ENCODE measurements around the gene LAP3. TPM values are rescaled to one million over a fixed set of nuclear protein-coding genes. Genes with fewer than 3 reads are reported as not detected.
A peak's percentile ranks its signal among the peaks of the same experiment; 100 is the strongest.
"Not testable (repeated sequence)": the region's sequence is repeated elsewhere in the genome, so short reads cannot be mapped to it uniquely, and the experiment has no call there.

The LAP3 gene
- total RNA-seq, 1 donor from 2014 or later = 44.1 TPM

- Mint-ChIP-seq H3K4me1 (ENCODE audit: unreplicated experiment) (peaks cover 19% of the 10 kb centered on the region), H3K27me3 (ENCODE audit: unreplicated experiment) (peaks cover 2% of the 10 kb centered on the region), H3K9me3 (ENCODE audit: unreplicated experiment) (no peaks in the 10 kb centered on the region), H3K4me3 (ENCODE audit: unreplicated experiment) (no peak overlapping the region), H3K36me3 (ENCODE audit: unreplicated experiment) (no peaks in the 10 kb centered on the region), H3K27ac (ENCODE audit: unreplicated experiment) (no peak overlapping the region)
- DNase-seq (ENCODE audit: extremely low spot score, unreplicated experiment) = no peak
- TF ChIP-seq, protein P1, sequence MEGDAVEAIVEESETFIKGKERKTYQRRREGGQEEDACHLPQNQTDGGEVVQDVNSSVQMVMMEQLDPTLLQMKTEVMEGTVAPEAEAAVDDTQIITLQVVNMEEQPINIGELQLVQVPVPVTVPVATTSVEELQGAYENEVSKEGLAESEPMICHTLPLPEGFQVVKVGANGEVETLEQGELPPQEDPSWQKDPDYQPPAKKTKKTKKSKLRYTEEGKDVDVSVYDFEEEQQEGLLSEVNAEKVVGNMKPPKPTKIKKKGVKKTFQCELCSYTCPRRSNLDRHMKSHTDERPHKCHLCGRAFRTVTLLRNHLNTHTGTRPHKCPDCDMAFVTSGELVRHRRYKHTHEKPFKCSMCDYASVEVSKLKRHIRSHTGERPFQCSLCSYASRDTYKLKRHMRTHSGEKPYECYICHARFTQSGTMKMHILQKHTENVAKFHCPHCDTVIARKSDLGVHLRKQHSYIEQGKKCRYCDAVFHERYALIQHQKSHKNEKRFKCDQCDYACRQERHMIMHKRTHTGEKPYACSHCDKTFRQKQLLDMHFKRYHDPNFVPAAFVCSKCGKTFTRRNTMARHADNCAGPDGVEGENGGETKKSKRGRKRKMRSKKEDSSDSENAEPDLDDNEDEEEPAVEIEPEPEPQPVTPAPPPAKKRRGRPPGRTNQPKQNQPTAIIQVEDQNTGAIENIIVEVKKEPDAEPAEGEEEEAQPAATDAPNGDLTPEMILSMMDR (IDR thresholded peaks at IDR 0.05) = no peak
Measured at GRCh38 chr4:17574206-17574605, 2.8 kb upstream of the LAP3 start.

- not testable (repeated sequence) for H3K9me3 Mint-ChIP-seq (ENCODE audit: unreplicated experiment); H3K27me3 Mint-ChIP-seq (ENCODE audit: unreplicated experiment); H3K27ac Mint-ChIP-seq (ENCODE audit: unreplicated experiment); H3K36me3 Mint-ChIP-seq (ENCODE audit: unreplicated experiment); DNase-seq (ENCODE audit: extremely low spot score, unreplicated experiment); H3K4me3 Mint-ChIP-seq (ENCODE audit: unreplicated experiment)
- peaks cover 21% of the 10 kb centered on the region for H3K4me1 Mint-ChIP-seq (ENCODE audit: unreplicated experiment)
Measured at GRCh38 chr4:17575177-17575576, 1.8 kb upstream of the LAP3 start.

DNA sequence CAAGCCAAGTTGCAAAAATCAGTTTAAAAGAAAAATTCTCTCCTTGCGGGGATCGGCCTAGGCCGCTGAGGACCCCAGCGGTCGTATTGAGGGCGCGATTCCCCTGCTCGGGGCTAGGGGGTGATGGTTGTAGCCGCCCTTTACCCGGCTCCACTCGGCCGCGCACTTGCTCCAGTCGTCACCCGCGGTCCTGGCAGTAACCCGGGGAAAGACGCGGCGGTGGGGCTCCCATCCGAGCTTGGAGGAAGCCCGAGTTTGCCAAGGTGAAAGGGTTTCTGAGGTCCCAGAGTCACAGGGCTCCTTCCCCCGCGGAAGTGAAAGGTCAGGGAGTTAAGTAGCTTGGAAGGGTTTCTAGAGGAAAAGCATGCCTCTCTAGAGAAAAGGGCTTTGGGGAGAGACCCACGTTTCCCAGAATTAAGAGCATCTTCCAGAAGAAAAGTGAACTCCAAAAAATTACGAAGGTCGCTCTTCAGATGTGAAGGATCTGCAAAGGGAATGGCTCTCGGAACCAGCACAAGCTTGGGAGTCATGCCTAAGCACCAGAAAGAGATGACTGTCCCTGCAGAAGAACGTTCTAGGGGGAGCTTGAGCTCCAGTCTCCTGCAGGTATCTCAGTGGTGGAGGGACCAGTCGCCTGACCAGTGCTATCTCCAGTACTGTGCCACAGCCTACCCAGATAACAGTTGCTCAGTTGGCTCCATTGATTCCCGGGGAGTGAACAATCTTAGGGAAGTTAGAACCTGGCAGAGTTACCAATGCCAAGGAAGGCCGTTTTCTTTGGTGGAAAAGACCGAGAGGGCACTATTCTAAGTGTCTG lies 875 bp downstream of the LAP3 start:
- no peak for DNase-seq (ENCODE audit: extremely low spot score, unreplicated experiment)
- no peaks in the 10 kb centered on the region for H3K36me3 Mint-ChIP-seq (ENCODE audit: unreplicated experiment)
- H3K27me3 Mint-ChIP-seq (ENCODE audit: unreplicated experiment) = no peaks in the 10 kb centered on the region
- no peaks in the 10 kb centered on the region for H3K9me3 Mint-ChIP-seq (ENCODE audit: unreplicated experiment)
- H3K4me1 Mint-ChIP-seq (ENCODE audit: unreplicated experiment) = peaks cover 27% of the 10 kb centered on the region
- H3K4me3 Mint-ChIP-seq (ENCODE audit: unreplicated experiment) = peak overlapping the region; percentile 87
- peak overlapping the region; percentile 78 for H3K27ac Mint-ChIP-seq (ENCODE audit: unreplicated experiment)
- TF ChIP-seq, protein P1 (IDR thresholded peaks at IDR 0.05) = no peak

GRCh38 chr4:17578482-17578891 lies 1.5 kb downstream of the LAP3 start:
- TF ChIP-seq, protein P1 (IDR thresholded peaks at IDR 0.05) = no peak

DNA sequence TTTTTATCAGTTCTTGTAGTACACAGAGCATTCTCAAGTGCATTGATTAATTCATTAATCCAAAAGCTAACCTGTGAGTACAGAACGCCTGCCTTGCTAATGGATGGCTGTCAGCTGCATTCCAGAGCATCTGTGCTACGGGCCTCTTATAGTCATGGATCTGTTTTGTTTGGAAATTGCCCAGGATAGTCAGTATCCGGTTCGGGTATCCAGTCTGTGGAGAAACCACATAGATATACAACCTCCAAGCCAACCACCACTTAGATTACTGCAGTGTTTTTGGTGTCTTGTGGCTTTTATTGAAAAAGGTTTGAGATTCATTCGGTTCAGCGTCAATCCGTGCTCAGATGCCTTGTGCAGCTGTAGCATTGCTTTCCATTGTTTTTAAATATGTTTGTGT lies 4.0 kb downstream of the LAP3 start:
- Mint-ChIP-seq H3K9me3 (ENCODE audit: unreplicated experiment) (no peaks in the 10 kb centered on the region), H3K27me3 (ENCODE audit: unreplicated experiment) (no peaks in the 10 kb centered on the region), H3K27ac (ENCODE audit: unreplicated experiment) (no peak overlapping the region), H3K4me1 (ENCODE audit: unreplicated experiment) (peaks cover 25% of the 10 kb centered on the region), H3K36me3 (ENCODE audit: unreplicated experiment) (peaks cover 17% of the 10 kb centered on the region), H3K4me3 (ENCODE audit: unreplicated experiment) (no peak overlapping the region)
- DNase-seq (ENCODE audit: extremely low spot score, unreplicated experiment) = no peak
- TF ChIP-seq, protein P1 (IDR thresholded peaks at IDR 0.05) = no peak

More at GRCh38 chr4:17578482-17578891, 1.5 kb downstream of the LAP3 start:
- H3K9me3 Mint-ChIP-seq (ENCODE audit: unreplicated experiment) = no peaks in the 10 kb centered on the region
- H3K27me3 Mint-ChIP-seq (ENCODE audit: unreplicated experiment) = no peaks in the 10 kb centered on the region
- peak overlapping the region; percentile 87 for H3K4me3 Mint-ChIP-seq (ENCODE audit: unreplicated experiment)
- no peak for DNase-seq (ENCODE audit: extremely low spot score, unreplicated experiment)
- peaks cover 27% of the 10 kb centered on the region for H3K4me1 Mint-ChIP-seq (ENCODE audit: unreplicated experiment)
- peaks cover 2% of the 10 kb centered on the region for H3K36me3 Mint-ChIP-seq (ENCODE audit: unreplicated experiment)
- H3K27ac Mint-ChIP-seq (ENCODE audit: unreplicated experiment) = peak overlapping the region; percentile 78
